Measurements from ENCODE around the gene UBE2U.
"Not testable (repeated sequence)": the region's sequence is repeated elsewhere in the genome, so short reads cannot be mapped to it uniquely, and the experiment has no call there.

Gene UBE2U

DNA sequence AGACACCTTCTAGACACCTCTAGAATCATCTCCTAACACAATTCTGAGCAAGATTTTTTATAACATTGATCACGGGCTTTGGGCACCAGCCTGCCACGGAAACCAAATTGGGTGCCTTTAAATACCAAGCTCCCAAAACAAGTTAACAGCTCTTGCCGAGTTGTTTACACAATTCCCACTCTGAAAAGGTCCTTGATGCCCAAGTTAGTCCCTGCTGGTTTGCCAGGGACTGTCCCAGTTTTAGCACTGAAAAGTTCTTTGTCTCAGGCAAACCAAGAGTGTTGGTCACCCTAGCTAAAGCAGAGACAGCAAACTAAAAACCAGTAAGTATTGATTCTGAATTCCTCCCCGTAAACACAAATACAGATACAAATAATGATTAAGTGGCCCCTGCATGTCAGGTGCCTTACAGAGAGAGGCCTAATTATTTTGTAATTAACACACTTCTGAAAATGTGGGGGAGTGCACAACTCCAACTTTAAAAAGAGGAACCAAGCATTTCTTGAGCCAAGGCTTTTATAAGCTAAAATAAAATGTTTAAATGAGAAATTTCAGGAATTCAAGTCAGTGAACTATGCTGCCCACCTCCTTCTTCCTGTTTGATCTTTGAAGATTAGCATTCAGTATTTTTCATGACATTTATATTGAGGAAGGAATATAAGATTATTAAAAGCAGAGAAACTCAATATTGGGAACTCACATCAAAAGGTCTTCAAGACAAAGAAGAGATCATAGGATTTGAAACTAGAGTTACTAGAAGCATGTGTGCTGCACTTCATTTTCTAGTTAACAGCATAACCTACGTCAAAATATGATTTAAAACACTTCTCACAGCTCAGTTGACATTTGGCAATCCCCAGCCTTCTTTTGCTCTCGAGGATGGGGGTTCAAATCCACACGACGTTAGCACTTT lies 9.0 kb upstream of the UBE2U start:
- no peak for DNase-seq (ENCODE audit: low read depth)

DNA sequence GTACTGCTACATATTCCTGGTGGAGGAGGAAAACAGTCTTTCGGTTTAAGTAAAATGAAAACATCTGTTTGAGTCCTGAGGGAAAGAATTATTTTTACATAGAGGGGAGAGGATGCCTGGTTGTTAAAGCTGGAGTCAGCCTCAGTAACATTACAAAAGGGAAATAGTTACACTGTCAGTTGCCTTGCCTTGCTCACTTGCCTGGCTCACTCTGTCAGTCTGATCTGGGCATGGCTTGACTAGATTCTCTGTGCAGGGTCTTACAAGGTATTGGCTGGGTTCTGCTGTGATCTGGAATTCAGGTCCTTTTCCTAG lies 8.4 kb upstream of the UBE2U start:
- DNase-seq (ENCODE audit: low read depth), result no peak

DNA sequence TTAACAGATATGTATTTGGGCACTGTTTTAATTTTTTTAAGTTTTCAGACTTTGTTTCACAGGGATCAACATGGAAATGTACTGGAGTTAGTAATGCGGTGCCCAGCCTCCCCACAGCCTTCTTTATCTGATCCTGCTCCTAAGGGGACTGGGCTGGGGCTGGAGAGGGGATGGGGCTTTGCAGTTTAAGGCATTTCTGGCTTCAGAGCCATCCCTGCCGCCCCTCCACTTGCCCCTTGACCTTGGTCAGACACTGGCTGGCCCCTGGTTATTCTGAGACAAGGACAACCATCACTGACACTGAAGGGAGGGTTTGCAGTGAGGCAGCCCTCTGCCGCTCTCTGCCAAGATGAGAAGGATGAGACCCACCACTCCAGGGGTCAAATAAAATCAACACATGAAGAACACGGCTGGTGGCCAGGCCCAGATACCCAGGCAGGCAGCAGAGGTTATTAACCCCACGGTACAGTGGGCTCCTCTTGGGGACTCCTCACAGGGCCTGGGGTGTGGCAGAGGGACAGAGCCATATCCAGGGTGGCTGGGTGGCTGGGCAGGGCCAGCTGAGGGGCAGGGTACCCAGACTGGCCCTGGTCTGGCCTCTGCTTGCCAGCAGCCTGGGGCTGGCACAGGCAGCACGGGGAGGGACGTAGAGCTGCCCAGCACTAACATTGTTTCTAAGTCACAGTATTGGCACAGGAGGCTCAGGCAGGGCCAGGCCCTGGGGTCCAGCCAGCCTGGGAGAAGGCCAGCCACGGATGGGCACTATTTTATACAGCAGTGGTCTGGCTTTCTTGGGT lies 7.2 kb upstream of the UBE2U start:
- DNase-seq (ENCODE audit: low read depth), result no peak

DNA sequence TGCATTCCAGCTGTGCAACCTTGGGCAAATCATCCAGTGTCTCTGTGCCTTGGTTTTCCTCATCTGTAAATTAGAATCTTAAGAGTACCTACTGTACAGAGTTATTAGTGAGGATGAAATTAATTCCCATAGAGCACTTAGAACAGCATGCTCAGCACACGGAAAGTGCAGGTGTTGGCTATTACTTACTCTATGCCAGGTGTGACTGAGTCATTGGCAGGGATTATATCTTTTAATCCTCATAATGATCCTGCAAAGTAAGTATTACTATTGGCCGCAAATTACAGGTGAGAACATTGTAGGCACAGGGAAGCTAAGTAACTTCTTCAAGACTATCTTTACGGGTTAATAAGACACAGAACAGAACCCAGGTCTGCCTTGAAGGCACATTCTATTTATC lies 6.3 kb upstream of the UBE2U start:
- no peak for DNase-seq (ENCODE audit: low read depth)

DNA sequence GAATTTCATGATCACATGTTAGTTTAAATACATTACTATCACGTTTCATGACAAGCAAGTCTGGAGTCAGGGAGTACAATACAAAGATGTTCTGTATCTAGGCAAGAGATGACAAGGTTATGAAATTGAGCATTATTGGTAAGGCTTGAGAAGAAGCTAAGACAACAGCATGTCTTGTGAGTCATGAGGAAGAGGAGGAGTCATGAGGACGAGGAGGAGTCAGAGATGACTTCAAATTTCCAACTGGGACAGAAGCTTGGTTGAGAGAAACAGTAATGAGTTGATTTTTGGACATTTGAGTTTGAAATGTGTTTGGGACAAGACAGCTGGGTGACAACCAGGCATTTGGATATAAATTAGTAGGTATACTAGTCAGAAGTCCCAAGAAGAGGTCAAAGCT lies 4.3 kb upstream of the UBE2U start:
- no peak for DNase-seq (ENCODE audit: low read depth)

DNA sequence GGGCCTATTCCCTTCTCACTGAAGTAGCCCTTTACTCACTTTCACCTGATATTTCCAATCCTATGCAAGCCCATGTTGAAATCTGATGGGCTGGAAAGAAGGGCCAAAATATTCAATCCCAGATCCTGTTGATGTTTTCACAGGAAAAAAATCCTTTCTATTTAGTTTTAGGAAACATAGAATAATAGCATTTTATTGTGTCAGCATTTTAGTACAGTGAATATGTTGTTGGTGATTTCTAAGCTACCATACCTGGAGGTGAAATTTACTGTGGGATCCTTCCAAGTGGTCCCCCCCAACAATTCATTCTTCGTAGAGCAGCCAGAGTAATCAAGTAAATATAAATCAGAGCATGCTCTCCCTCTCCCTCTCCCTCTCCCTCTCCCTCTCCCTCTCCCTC lies 3.4 kb upstream of the UBE2U start:
- DNase-seq (ENCODE audit: low read depth), result no peak

DNA sequence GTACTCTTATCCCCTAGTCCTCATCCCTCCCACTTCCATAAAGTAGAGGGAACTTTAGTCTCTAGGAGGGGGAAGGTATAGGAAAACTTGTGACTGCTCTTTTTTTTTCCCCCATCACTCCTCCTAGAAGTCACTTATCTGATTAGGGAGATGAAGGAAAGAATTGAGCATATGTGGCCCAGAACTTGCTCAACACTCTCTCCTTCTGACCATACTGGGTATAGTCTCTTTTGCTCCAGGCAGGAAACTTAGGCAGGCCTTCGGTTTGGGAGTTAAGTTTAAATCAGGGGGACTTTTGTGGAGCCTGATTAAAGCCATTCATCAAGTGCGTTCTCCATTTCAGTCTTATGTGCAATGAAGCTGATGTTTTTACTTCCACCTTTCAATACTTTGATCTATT lies 5.8 kb downstream of the UBE2U start:
- no peak for DNase-seq (ENCODE audit: low read depth)

DNA sequence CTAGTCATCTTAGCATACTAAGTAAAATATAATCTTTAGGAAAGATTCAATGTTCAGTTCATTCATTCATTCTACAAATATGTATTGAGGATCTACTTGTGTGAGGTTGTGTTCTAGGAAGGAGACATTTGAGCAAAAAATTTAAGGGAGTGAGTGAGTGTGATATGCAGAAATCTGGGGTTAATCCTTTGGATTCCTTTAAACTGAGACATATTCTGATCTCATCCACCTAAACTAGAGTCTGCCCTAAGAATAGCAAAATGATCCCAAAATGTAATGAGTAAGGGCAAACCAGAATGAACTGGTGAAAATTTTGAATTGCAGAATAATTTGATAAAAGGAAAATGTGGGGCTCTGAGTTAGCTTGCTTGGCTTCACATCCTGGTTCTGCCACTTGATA lies 8.6 kb downstream of the UBE2U start:
- DNase-seq (ENCODE audit: low read depth), result no peak

DNA sequence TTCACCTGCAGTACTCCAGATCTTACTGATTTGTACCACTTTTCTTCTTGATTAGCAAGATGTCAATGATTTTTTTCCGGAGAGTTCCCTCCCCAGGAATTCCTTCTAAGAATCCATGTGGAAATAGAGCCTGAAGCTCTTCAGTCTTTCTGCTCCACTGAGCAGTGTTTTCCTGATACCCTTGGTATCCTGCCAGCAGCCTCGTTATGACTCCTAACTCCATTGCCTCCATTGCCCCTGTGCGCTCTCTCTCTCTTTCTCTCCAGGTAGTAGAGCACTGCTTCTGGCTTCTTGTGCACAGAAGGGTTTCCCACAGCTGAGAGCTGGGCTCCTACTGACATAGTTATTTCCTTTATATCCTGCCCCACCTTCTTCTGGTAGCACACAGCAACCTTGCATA lies 12.2 kb downstream of the UBE2U start:
- DNase-seq (ENCODE audit: low read depth), result no peak

DNA sequence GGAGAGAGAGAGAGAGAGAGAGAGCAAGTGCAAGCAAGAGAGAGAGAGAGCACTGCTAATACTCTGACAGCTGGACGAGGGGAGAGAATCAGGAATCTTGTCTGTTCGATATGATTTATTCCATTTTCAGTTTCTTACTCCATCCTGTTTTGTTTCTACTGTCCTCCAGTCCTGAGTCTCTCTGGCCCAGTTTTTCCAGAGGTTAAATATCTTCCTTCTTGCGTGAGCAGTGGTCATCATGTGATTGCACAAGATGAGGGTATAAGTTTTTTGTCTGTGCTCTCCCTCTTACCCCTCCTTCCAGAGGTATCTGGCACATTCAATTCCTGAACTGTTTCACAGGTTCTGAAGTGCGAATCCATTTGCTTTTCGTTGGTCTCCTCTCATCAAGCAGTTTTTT lies 16.8 kb downstream of the UBE2U start:
- no peak for DNase-seq (ENCODE audit: low read depth)

DNA sequence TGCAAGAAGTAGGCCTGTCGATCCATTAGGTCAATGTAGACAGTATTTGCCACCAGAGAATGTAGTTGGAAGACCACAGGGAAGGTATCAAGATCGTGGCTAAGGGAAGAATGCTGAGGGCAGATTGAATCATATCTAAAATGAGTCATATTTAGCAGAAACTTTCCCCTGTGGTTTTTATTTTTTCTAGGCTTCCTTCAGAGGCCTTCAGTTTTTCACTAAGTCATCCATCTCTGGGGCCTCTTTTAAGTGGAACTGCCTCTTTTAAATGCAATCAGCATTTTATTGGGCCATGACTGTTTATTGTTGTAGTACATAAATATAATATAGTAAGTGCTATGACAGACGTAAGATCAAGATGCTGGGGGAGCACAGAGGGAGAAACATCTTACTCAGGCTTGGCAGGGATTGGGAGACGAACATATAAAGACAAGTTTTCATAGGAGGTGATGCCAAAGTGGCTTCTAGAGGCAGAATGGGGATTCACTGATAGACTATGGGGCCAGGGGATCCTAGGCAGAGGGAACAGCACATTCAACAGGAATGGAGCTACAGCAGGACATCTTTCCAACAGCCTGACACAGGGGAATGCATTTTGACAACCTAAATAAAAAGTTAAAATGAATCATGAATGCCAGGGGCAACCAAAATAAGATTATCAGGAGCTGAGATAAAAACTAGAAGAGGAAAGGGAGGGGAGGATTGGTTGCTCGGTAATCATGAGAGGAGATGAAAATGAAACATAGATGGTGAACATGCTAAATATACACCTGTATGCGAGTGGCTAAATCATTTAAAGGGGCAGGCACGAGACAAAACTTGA lies 20.1 kb downstream of the UBE2U start:
- no peak for DNase-seq (ENCODE audit: low read depth)

DNA sequence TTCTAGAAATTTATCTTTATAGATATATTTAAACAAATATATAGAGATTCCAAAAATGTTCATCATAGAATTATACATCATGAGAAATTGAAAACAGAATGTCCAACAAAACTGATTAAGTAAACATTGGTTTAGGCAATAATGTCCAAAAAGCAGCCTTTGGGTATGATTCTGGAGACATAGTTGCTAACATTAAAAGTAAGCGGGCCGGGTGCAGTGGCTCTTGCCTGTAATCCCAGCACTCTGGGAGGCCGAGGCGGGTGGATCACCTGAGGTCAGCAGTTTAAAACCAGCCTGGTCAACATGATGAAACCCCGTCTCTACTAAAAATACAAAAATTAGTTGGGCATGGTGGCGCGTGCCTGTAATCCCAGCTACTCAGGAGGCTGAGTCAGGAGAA lies 20.8 kb downstream of the UBE2U start:
- not testable (repeated sequence) for DNase-seq (ENCODE audit: low read depth)

DNA sequence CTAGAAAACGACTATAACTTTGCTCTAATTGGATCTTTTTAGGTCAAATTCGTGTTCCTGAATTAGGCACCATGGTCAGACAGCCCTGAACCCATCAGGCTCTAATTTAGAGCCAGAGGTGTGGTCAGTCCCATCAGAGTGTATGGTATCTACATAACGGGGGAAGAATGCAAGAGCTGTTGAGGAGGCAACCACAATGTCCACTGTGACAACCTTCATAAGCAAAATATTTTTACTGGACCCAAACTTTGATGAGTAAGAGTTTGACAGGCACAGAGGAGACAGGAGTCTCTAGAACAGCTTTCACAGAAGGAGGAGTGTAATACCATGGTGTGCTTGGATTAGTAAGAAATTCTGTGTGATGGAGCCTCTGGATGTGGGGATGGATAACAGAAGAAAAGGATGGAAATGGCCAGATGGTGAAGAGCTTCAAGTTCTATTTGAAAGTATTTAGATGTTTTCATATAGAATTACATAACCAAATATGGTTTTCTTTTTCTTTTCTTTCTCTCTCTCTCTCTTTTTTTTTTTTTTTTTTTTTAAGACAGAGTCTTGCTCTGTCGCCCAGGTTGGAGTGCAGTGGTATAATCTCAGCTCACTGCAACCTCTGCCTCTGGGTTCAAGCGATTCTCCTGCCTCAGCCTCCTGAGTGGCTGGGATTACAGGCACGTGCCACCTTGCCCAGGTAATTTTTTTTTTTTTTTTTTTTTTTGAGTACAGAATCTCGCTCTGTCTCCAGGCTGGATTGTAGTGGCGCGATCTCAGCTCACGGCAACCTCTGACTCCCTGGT lies 24.9 kb downstream of the UBE2U start:
- DNase-seq (ENCODE audit: low read depth), result no peak

DNA sequence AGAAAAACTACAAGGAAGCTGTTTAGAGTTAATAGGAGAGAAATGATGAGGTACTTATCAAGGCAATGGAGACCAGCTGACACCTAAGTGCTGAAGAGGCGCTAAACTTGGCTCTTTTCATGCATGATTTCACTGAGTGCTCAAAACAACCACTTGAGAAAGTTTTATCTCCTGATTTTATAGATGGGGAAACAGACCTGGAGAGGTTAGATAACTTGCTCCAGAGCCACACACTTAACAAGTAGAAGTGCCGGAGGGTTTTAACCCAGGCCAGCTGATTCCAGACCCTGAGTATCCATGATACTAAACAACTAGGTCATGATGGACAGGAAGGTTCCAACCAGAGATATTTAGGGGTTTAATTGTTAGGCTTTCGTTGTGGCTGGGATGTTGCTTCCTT lies 25.9 kb downstream of the UBE2U start:
- DNase-seq (ENCODE audit: low read depth), result no peak

DNA sequence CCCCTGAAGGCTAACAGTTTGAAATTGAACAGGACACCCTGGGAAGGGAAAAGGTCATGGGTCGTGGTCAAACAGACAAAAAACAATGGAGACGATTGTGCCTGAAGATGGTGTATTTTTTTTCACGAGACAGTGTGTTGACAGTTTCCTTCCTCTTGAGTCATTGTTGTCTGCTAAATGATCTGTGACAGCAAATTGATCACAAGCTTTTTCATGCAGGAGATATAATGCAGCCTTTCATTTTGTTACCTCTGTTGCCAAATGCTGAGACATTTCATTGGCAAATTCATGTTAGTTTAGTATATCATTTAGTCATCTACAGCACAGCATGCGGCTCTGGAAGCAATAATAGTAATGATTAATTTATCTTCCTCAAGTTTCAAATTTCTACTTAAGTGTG lies 27.7 kb downstream of the UBE2U start:
- no peak for DNase-seq (ENCODE audit: low read depth)

DNA sequence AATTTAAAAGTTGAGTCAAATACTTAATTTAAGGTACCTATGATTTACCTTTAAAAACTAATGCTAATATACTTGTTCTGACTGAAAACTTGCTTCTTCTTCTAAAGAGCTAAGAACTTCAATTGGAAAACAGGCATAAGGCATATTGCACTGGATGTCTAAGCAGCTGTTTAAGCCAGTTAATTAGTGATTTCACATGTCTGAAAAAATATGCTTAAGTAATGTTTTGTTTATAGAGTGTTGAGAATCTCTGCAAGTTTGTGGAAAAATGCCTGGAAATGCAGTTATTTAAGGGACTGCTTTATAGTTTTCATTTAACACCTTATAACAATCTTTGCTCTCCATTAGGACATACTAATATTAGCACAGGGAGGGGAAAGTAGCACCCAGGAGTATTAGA lies 28.2 kb downstream of the UBE2U start:
- no peak for DNase-seq (ENCODE audit: low read depth)

DNA sequence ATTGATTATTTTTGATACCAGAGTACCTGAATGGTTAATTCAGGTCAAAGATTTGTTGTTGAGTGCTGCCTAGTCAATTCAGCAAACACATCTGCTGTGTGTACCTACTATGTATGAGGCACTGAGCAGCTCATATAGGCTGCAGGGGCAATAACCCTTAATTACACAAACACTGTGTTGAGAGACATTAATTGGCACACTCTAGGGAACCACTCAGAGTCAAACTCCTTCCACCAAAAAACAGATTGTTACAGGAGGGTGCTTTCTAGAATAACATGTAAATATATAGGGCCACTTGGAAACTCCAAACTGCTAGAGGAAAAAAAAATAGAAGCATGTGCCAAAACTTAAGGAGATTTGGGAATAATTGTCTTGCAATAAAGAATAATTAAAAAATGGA lies 31.3 kb downstream of the UBE2U start:
- DNase-seq (ENCODE audit: low read depth), result no peak

DNA sequence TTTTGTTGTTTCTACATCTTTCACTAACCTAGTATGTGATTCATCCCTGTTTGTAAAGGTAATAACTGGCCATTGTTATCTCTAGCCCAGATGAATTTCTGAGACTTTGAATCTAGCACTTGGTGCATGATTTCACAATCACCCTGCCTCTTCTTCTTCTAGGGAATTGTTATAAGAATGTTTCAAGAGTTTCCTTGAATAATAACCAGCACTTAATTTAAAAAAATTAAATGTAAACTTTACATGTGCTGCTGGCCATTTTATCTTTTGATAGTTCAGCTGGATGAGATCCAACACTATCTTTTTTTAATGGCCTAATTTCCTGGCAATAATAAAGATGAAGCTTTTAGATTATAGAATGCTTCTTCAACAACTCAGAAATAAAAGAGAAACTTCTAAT lies 31.8 kb downstream of the UBE2U start:
- DNase-seq (ENCODE audit: low read depth), result no peak

DNA sequence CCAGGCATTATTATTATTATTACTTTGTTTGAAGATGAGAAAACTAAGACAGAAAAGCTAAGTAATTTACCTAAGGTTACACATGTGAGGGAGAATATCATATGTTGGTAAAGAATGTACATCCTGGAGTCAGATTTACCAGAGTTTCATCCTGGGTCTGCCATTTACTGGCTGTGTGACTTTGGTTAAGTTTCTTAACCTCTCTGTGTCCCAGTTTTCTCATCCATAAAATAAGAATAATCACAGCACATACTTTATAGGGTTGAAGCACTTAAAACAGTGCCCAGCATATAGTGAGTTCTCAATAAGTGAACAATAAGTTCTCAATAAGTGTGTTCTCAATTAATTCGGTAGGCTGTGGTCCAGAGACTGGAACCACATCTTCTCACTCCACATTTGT lies 32.5 kb downstream of the UBE2U start:
- no peak for DNase-seq (ENCODE audit: low read depth)

DNA sequence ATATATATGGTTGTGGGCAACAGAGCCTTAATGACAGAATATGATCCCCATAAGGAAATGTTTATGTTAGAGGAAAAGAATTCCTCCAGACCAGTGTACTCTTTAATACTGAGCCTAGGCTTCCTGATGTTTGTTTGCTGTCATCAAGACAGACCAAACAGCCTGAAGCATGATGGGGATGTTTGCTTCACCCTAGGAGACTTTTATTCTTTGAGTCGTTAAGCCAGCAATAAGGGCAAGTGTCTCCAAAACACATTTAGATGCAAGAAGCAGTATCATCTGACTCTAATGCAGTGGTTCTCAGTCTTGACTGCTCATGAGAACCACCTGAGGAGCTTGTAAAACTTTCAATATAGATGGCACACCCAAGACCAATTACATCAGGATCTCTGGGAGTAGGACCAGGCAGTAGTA lies 33.1 kb downstream of the UBE2U start:
- DNase-seq (ENCODE audit: low read depth), result no peak

DNA sequence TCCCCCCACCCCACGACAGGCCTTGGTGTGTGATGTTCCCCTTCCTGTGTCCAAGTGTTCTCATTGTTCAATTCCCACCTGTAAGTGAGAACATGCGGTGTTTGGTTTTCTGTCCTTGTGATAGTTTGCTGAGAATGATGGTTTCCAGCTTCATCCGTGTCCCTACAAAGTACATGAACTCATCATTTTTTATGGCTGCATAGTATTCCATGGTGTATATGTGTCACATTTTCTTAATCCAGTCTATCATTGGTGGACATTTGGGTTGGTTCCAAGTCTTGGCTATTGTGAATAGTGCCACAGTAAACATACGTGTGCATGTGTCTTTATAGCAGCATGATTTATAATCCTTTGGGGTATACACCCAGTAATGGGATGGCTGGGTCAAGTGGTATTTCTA lies 36.1 kb downstream of the UBE2U start:
- DNase-seq (ENCODE audit: low read depth), result not testable (repeated sequence)

DNA sequence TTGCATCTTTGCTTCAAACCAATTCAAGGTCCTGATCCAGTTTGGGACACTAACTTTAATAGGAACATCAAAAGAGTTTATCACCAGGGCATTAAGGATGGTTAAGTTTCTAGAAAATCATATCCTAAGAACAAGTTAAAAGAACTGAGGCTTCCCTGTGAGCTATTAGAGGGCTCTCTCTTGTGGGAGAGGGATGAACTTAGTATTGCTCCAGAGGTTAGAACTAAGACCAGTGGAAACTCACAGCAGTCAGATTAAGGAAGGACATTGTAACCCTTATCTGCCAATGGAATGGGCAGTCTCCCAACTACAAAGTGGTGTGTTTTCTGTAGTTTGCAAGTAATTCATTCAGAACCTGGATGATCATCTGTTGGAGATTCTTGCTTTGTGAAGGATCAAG lies 36.8 kb downstream of the UBE2U start:
- DNase-seq (ENCODE audit: low read depth), result no peak

Measured in stimulated activated CD4-positive, alpha-beta T cell treated with anti-CD3 and anti-CD28 coated beads, Interleukin-2, amount 100 ng/mL, for 4 hours (primary cell).